GM19455 (cell line): ENCODE measurements around the gene VOPP1.

Experiments used
- ATAC-seq: cut with Tn5 transposase; IDR thresholded peaks from one replicate; pipeline ENCODE4 v1.9.1; 2021; ENCODE audit not compliant: unreplicated experiment

VOPP1 gene

GRCh38 chr7:55533050-55533728, 39.1 kb downstream of the VOPP1 start:
- ATAC-seq = peak; percentile 56

DNA sequence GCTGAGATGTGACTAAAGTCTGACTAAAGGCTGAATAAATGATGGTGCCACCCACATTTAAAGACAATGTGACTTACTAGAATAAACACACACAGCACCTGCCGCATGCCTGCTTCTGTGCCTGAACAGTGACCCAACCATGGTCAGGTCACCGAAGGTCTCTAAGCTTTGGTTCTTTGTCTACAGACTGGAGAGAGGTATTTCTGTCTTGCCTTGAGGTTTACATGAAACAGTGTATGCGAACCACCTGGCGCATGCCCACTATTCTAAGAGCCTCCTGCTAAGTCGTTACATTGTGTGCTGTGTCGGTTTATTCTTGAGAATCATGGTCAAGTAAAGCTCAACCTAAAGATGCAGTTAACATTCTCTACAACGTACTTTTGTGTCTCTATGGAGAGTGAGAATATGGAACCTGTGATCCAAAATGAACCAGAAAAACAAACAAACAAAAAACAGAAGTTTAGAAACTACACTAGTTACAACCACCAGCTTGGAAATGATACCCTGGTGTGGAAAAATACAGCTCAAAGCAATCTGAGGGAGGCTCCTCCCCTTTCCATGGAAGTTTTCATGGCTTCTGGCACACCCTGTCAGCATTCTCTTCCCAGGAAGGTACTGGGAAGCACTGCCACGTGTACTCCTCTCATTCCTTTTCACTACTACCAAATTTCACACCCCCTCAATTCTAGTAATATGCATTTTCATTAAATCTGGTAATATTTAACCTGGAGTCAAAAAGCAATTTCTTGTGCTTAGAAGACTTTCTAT, 40.0 kb downstream of the VOPP1 start:
- ATAC-seq = peak; percentile 20

DNA sequence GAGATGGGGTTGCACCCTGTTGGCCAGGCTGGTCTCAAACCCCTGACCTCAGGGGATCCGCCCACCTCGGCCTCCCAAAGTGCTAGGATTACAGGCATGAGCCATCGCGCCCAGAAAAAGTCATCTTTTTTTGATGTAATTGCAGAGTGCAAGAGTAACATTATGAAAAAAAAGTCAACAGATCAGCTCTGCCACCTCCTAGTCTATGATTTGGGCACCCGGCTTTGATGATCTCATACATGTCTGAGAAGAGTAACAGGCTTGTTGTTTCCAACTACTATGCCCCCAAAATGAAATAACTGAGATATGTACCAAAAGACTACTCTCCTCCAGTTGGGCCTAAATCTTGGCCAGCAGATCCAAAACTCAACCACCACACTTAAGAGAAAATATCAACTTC, 40.8 kb downstream of the VOPP1 start:
- no peak for ATAC-seq

DNA sequence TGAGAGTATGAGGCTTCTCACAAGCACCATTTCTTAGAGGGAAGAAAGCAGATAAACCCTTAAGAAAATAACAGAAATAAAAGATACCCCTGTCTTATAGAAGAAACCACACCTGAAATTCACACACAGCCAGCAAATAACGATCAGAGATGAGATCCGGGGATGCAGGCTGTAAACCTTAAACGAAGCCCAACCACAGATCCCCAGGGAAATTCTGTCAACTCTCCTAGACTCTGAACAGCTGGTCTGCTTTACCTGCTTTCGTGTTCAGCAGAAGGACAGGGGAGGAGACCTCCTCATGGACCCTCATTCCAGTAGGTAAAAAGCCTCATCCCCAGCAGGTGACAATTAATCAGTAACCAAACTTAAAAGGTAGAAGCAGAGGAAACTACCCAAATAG, 45.0 kb downstream of the VOPP1 start:
- ATAC-seq = no peak

DNA sequence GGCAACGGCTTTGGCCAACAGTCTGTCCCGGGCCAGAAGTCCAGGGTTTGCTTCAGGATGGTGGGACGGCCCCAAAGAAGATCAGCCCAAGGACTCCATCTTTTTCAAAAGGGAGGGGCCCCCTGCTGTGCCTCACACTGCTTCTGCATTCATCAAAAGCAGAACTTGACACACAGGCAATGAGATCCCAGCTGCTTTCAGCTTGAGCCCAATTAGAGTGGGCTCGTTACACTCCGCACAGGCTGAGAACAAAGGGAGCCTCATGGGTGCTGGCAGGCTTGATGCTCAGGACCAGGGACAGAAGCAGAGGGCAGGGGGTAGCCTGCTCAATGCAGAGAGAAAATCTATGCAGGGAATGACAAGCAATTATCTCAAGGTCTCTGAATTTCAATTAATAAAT, 45.5 kb downstream of the VOPP1 start:
- ATAC-seq = peak; percentile 43

- ATAC-seq = no peak
Observed at GRCh38 chr7:55526329-55526728, 46.0 kb downstream of the VOPP1 start.

GRCh38 chr7:55524558-55525310, 47.6 kb downstream of the VOPP1 start:
- no peak for ATAC-seq

- ATAC-seq = no peak
Observed at GRCh38 chr7:55523366-55523765, 48.9 kb downstream of the VOPP1 start.

DNA sequence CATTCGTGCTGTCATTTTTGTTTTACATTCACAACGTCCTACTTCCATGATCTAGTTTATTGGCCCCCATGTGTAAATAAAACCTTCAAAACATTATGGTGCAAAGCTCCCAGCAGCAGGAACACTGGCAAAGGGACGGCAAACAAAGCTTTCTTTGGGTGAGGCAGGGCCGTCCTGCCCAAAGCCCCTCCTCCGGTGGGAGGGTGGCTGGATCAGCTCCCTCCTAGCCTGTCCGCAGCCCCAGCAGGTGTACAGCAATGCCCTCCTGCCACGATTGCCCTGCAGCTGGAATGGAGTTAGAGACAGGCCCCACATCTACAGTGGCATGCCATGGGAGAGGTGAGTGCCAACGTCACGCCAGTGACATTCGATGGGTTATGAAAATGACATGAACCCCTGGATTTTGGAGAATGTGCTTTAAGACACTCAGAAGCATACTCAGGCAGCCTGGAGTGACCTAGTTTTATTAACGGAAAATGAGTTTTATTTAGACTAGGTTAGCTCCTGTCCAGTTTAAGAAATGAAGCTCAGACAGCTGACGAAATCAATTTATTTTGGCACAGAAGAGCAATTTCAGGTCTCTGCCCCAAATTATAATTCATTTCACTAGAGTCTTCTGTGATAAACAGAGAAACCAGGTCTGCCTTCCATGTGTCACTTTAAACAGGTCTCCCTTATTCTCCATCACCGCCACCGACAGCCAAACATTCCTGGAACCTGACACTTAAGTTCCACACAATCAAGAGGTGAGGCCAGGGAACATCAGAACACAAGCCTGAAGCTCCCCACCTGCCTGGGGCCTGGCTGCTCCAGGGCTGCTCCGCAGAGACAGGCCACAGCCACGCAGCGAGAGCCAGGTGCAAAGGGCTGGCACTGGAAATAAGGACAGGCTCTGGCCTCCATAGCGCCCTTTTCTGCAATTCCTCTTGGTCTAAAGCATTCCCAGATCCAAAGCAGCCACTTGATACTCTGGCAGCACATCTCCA, 50.1 kb downstream of the VOPP1 start:
- no peak for ATAC-seq

DNA sequence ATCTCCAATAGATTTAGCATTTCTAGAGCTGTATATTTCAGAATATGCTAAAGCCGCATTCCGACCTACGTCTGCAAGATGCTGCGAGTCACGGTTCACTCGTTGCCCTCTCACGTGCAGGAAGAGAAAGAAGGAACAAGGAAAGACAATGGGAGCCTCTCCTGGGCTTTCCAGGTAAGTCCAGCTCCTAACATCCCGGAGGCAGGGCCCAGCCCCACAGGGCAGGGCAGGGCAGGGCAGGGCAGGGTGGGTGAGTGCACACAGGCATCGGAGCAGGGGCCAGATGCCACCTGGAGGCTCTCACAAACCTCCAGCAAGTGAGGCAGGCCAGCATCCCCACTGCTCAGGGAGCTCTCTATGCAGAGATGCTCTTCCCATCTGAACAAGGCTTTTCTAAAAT, 50.8 kb downstream of the VOPP1 start:
- no peak for ATAC-seq

GRCh38 chr7:55520426-55521140, 51.7 kb downstream of the VOPP1 start:
- no peak for ATAC-seq

DNA sequence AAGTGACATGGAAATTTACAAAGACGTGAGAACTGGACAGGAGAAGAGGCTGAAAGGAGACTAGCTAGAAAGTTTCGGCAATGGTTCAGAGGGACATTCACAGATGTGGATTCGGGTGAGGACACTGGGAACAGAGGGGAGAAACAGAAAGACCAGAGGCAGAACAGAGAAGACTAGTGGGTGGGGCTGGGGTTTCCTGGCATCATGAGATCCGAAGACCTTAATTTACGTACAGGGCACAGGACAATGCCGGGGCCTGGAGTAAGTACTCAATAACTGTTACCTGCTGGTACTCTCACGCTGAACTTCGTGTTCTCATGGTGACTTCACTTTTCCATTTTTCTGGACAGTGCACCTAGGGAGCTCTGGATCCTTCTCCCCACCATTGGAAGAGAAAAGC, 53.5 kb downstream of the VOPP1 start:
- ATAC-seq = no peak

DNA sequence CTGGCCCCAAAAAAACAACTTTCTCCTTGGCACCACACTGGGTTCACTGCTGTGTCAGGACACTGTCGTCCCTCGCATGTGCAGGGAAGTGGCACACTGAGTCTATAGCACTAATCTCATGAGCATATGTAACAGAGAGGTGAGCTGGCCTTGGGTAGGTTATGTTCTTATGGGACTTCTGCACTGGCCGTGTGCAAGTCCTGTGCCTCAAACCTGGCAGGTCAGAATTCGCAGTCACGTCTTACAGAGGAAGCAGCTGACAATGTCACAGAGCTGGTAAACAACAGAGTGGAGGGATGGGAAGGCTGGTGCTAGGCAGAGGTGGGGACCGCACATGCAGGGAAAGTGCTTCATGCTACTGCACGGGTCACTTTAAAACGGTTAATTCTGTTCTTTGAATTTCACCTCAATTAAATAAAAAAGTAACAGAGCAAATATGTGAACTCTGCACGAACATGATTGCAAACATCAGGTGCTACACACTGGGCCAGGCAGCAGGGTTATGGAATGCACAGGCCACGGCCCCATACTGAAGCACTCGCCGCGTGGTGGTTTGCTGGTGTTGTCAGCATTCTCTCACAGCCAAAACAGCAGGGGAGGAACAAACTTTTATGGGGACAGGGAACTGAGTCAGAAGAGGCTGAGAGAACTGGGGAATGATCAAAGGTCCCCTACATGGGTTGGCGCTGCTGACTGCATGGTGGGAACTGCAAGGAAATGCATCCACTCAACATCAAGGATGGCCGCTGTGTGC, 54.2 kb downstream of the VOPP1 start:
- ATAC-seq = no peak

GRCh38 chr7:55517191-55517633, 55.1 kb downstream of the VOPP1 start:
- peak; percentile 55 for ATAC-seq

DNA sequence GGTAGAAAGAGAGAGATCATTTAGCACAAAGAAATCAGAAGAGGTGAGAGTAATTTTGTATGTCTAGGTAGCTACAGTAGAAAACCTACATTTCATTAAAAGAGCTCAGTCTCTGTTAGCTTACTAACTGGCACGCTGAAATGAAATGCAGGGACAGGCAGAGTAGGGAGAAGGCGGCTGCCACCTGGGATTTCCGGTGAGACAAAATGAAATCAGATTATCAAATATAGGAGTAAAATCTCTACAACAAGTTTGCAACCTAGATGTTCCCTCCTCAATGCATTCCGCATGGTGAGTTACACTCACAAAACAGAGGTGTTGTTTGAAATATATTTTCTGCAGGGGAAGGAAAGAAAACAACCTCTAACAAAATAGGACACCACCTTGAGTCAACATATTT, 55.9 kb downstream of the VOPP1 start:
- ATAC-seq = no peak

DNA sequence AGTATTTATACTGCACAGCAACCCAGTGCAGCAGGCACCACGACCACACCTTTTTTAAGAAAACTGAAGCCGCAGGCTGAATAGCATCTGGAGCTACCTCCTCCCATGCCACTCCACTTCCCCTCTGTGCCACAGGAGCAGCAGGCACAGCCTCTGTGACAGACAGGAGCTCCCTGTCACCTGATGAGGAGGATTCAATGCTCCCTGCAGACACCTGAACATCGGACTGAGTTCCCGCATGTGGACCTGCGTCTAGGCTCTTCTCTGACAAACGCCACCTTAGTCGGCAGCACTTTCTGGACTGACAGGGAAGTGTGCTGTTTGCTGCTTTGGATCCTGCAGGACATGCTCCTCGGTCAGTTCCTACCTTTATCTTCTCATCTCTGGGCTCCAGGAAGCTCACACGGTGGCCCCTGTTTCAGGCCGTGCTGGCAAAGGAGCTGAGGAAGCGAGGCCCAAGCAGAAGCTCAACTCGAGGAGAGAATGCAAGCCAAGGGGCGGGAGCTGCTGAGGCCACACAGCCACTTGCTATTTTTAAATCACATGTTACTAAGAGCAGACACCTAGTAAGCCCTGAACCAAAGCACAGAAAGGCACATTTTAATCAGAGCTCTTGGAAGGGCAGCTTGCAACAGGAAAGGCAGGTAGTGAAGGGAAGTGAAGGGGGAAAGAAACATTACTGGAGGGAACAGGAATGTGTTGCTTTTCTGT, 56.6 kb downstream of the VOPP1 start:
- ATAC-seq = peak; percentile 47

DNA sequence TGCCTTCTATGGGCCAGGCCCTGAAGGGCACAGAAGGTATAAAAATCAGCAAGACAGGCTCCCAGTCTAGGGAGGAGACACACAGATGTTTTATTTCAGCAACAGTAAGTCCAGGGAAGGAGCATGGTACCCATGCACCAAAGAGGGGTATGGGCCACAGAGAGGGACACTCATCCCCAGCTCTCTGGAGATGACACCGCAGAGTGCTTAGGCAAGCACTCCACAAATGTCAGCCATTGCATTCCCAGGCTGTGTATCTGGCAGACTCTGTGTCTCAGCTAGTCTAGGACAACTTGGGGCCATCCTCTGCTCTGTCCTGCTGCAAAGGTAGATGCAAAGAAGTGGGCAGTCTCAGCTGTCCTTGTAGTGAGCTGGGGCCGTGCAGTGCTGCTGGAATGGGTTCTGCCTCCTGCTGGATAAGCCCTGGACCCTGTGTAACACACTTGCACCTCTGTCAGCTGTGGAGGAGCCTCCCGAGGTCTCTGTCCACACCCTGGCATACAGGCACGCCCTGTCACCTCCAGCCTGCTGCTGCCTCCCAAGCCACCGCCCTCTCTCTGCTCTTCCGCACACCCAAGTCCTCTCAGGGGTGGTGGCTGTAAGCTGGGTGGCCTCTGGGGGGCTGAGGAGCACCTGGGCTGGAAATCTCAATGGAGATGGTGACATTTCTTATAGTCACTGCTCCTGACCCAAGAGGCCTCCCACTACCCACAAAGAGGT, 57.6 kb downstream of the VOPP1 start:
- ATAC-seq = peak; percentile 37

- ATAC-seq = no peak
Observed at GRCh38 chr7:55513868-55514267, 58.4 kb downstream of the VOPP1 start.
